ENCODE results near the gene HPS1.

DNA sequence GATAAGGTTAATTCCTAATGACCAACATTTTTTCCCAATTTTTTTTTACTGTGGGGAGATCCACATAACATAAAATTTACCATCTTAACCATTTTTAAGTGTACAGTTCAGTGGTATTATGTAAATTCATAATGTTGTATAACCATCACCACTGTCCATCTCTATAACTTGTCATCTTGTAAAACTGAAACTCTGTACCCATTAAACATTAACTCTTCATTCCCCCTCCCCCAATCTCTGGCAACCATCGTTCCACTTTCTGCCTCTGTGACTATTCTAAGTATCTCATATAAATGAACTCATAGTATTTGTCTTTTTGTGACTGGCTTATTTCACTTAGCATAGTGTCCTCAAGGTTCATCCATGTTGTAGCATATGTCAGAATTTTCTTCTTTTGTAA is 46.0 kb upstream of the HPS1 start:
- TF ChIP-seq POLR2A (IDR thresholded peaks at IDR 0.05) (no peak), CTCF (IDR thresholded peaks at IDR 0.05) (no peak)

All from heart left ventricle (tissue), 13 donors.